Inflammatory macrophage (primary cell): Measurements from ENCODE around the gene DPH5.
"Not testable (repeated sequence)": the region's sequence is repeated elsewhere in the genome, so short reads cannot be mapped to it uniquely, and the experiment has no call there.

ENCODE experiments used
- DNase-seq, 2 donors: peaks; one replicate each; pipeline ENCODE4 v3.0.0-alpha.2; 2020 to 2022
- total RNA-seq, 18 experiments: gene quantifications; one replicate each; lab custom pipeline; 2026; ENCODE audit warnings: mixed read lengths in 6 of 18, inconsistent platforms in 2 of 18; lab: John Stamatoyannopoulos, UW

DPH5 gene, protein sequence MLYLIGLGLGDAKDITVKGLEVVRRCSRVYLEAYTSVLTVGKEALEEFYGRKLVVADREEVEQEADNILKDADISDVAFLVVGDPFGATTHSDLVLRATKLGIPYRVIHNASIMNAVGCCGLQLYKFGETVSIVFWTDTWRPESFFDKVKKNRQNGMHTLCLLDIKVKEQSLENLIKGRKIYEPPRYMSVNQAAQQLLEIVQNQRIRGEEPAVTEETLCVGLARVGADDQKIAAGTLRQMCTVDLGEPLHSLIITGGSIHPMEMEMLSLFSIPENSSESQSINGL
- total RNA-seq, result 0.92 to 16.1 (median 9.6) reads per million in 18 experiments

DNA sequence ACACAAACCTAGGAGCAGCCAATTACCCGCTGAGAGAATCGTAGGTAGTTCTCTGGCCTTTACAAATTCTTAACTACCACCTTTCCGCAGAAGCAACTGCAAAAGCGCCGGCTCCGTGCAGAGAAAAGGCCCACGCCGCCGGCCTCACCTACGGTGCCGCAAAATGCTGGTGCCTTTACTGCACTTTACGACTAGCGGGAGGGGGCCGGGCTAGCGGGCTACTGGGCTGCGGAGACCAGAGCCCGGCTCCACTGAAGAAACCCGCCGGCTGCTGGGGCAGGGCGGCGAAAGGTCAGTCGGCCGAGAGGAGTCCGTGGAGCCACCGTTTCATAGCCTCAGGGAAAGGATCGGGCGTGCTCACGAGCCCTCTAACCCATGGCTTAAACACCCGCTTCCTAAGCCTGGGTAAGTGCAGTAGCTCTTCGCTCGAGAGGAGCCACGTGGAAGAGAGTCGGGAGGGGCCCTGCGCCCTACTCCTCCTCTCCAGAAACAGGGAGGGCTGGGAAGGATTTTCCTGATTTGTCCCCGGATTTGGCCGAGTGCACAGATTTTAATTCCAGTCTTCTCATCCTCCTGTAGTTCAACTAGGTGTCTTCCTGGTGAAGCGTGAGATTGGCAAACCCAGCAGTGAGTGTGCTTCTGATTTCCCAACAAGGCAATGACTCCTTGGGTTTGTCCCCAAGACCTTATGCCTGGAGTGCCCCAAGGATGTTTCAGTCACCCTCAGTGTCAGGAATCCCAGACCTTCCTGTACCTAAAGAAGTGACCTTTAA lies at the start of gene DPH5:
DPH5 (minus strand) TSS at position 128 of the 773 bp plus-strand sequence. CDS start 341 bp downstream, outside the sequence.
- DNase-seq, result peak; percentile 85 to 89

DNA sequence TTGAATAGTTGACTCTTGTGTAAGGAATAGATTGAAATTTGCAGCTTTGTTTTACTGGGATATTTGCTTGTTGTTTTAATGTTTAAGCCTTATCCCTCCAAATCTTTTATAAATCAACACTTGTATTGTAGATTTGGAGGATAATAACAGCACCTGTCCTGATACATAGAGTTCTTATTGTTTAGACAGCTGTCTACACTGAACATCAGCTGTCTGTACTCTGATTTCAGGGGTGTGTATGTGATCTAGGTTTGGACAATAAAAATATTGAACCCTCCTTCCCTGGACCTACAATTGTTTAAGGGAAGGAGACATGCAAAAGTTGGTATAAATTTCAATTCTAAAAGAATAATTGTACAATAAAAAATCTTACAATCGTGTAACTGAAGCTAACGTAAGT lies 48.3 kb upstream of the DPH5 start:
- DNase-seq, result no peak

DNA sequence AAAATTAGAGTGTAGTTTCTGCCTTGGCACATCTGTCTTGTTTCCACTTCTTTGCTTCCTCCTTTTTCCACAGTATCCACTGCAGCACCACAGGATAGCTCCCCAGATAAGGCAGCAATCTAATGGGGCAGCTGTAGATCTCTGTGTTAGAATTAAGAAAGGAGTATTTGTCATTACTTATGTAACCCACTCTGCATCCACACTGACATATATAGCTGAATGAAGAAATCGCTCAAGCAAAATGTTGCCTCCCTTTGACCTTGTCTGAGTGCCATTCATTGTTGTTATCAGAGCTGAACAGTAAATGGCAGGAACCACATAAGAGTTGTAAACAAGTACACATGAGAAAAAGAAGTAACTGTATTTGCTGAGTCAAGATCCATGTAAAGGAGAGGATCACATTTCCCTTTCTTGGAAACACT lies 45.9 kb upstream of the DPH5 start:
- no peak for DNase-seq

DNA sequence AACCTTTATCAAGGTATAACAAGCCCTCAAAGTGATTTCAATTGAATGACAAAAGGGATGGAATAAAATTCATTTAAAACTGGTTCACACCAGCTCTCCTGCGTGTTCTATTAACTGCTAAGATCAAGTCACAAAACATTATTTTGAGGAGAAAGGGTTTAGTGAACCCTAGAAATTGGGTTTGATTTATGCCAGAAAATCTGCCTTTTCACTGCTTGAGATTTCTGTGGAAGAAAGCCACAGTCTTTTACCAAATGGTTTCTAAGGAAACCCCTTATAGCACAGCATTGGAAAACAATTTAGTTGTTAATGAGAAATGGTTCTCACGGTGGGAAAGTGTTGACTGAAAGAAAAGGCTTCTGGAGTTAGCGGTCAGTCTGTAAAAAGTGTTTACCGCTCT lies 43.6 kb upstream of the DPH5 start:
- DNase-seq, result no peak

DNA sequence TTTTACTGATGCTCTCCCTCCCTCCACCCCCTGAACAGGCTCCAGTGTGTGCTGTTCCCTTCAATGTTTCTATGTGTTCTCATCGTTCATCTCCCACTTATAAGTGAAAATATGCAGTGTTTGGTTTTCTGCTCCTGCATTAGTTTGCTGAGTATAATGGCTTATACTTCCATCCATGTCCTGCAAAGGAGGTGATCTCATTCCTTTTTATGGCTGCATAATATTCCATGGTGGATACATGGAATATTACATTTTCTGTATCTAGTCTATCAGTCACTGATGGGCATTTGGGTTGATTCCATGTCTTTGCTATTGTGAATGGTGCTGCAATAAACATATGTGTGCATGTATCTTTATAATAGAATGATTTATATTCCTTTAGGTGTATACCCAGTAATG lies 41.4 kb upstream of the DPH5 start:
- DNase-seq, result not testable (repeated sequence)

DNA sequence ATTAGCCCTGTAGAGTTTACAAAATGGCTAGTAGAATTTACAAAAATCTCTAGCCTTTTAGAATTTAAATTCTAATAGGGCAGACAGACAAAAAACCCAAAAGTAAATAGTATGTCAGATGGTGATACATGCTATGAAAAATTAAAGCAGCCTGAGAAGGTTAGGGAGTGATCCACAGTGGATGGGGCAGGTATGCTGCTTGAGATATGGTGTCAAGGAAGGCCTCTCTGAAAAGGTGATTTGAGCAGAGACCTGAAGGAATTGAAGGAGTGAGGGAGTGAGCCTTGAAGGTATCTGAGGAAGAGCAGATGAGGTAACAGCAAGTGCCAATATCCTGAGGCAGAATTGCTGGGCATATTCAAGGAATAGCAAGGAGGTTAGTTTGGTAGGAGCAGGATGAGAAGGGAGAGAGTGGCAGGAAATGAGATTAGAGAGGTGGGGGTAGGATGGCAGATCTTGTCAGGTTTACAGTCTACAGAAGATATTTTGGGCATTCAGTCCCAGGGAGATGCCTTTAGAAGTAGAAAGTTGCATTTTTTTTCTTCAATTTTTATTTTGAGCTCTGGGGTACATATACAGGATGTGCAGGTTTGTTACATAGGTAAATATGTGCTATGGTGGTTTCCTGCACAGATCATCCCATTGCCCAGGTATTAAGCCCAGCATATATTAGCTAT lies 40.8 kb upstream of the DPH5 start:
- no peak for DNase-seq

DNA sequence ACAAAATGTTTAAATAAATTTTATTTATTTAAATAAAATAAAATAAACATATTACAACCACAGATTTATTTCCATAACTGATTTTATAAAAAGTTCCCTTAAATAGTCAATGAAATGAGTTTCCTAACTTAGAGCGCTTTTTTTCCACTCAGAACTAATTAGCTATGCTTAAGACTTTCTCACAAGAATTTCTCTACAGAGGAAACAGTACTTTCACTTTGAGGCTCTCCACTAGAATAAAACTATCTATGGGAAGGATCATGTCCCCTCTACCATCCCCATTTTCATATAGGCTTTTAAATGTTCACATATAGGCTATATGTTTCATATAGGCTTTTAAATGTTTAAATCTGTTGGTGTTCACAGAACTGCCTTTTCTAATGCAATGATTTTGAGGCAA lies 40.0 kb upstream of the DPH5 start:
- DNase-seq, result no peak

DNA sequence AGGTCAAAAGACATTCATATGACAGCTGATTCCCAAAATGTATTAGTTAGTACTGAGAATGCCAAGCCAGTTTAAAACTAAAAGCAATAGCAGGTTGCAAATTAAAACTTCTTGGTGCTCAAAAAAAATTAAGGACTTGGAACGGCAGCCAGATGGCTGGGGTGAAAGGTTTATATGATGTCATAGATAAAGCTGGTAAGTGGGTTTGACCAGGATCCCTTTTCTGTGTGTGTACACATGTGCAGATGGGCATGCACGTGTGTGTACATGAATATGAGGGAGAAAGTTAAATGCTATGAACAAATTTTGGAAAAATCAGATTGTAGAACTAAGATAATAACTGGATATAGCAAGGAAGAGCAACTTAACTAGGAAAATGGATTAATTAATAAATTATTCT lies 39.1 kb upstream of the DPH5 start:
- DNase-seq, result no peak

DNA sequence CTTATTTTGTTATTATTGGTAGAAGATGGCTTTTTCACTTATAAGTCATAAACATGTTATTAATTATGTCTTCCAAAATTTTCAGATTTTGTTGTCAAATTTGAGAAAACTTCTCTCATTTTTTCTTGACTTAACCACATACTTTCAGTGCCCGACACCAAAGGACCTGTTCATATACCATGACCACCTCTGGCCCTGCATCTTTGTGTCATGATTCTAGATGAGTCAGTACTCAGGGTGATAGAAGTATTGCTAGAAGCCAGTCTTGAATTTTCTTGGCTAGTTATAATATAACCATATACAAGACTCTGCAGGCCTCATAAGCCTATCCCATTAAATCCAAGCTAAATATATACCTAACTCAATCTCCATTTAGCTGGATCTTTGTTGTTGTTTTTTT lies 35.4 kb upstream of the DPH5 start:
- no peak for DNase-seq

DNA sequence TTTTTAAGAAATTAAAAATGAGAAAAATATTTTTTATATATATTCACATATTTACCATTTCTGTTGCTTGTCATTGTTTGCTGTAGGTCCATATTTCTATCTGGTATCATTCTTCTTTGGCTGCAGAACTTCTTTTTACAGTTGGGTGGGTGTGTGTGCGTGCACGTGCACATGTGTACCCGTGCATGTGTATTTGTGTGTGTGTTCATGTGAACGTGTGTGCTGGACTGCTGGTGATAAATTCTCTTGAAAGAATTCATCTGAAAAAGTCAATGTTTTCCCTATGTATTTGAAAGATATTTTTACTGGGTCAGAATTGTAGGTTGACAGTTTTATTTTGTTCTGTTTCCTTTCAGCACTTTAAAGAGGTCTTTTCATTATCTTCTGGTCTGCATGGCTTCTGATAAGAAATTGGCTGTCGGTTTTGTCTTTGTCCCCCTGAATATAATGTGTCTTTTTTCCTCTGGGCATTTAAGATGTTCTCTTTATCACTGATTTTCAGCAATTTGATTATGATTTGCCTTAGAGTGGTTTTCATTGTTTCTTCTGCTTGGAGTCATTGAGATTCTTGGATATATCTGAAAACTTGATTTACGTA lies 34.5 kb upstream of the DPH5 start:
- DNase-seq, result no peak

DNA sequence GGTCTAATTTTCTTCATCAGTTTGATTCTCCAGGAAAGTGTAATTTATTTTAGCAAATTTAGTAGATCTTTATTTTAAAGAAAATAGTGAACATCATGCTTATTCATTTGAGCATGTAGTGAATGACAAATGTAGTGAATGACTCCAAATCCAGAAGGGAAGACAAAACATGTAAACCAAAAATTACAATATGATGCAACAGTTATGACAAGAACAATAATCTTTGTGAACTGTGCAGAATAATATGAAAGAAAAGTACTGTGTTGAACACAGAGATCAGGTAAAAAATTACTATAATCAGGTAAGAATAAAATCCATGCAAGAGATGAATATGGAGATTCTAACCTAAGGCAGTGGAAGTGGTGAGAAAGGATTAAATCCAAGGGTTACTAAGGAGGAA lies 30.0 kb upstream of the DPH5 start:
- no peak for DNase-seq

DNA sequence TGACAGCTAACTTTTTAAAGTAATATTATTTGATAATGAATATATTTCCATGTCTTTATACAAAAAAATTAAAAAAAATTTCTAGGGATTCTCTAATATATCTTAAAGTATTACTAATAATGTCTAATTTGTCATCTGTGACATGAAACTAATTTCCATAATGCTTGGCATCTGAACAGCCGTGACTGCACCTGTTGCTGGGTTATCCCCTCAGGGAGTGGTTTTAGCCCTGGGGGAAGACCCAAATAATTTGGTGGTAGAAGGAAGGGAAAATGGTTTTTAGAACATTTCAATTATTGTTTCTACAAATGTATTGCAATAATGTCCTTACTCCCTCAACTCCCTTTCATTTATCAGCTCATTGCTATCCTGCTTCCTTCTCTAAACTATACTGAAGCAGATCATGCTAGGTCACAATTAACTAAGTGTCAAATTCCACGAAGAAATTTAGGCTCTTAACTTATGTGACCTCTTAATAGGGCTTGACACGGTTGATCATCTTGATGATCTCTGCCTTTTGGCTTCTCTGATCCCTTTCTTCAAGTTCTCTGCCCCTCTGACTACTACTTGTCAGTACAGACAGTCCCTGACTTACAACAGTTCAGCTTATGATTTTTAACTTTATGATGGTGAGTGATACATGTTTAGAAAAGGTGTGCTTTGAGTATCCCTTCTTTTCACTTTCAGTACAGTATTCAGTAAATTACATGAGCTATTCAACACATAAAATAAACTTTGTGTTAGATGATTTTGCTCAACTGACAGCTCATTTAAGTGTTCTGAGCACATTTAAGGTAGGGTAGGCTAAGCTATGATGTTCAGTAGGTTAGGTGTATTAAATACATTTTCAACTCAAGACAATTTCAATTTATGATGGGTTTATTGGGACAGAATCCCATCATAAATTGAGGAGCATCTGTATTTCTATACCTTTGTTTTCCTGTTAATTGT lies 26.4 kb upstream of the DPH5 start:
- DNase-seq, result no peak

DNA sequence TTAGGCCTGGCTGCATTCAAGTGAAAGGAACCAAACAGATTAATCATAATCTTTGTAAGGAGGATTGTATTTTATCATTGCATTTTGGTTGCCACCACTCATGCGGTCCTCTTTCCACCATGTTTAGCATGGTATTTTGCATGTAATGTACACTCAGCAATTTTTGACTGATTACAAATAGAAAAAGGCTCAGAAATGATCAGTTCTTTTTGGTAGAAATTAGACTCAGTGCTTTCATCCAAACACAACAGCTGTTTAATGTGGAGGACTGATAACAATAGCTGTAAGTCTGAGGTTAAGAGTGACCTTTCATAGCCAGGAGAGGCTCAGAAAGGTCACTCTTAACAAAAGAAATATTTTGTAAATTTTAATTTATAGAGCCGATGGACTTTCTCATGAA lies 25.3 kb upstream of the DPH5 start:
- no peak for DNase-seq

DNA sequence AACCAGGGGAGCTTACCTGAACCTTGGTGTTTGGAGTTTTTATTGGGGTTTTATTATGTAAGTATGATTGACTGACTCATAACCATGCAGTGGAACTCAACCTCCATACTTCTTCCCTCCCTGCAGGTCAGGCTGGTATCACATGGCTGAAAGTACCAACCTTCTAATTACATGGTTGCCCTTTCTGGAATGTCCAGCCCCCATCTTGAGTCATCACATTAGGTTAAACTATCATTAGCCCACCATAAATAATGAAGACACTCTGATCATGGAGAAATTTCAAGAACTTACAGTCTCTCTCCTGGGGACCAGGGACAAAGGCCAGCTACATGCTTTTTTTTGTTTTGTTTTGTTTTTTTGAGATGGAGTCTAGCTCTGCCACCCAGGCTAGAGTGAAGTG lies 19.2 kb upstream of the DPH5 start:
- DNase-seq, result no peak

DNA sequence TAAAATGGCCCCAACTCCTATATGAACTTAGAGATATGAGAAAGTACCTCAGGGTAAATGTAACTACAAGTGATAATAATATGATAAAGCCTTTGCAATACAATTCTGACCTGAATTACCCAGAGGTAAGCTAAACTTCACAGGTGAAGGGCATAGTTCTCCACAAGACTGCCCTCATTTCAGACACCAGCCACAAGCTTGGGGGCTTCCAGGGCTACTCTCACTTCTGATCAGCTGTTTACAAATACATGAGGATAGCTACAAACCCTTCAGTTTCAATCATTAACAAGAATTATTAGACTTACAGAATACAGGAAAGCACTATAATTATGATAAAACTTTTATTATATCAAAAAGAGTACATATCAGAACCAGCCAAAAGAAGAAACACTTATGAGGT lies 18.7 kb upstream of the DPH5 start:
- no peak for DNase-seq

DNA sequence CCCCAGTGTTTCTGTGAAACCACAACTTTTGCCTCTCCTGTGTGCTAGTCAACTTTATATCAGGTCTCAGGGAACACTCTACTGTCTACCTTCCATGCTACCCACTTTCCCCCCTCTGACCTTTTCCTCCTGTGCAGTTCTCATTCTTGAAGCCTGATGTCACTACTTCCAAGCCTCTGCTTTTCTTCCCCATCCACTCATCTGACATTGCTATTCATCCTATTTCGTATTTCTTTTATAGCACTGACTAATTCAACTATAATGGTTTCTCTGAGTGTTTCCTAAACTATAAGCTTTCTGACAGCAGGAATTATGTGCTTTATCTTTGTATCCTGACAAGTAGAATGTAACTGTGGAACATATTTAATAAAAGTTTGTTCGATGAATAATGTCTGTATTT lies 18.2 kb upstream of the DPH5 start:
- DNase-seq, result no peak

DNA sequence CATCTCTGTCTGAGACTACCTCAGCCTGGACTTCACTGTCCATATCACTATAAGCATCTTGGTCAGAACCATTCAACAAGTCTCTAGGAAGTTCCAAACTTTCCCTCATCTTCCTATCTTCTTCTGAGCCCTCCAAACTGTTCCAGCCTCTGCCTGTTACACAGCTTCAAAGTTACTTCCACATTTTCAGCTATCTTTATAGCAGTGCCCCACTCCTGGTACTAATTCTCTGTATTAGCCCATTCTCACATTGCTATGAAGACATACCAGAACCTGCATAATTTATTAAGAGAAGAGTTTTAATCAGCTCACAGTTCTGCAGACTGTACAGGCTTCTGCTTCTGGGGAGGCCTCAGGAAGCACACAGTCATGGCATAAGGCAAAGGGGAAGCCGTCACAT lies 15.7 kb upstream of the DPH5 start:
- no peak for DNase-seq

DNA sequence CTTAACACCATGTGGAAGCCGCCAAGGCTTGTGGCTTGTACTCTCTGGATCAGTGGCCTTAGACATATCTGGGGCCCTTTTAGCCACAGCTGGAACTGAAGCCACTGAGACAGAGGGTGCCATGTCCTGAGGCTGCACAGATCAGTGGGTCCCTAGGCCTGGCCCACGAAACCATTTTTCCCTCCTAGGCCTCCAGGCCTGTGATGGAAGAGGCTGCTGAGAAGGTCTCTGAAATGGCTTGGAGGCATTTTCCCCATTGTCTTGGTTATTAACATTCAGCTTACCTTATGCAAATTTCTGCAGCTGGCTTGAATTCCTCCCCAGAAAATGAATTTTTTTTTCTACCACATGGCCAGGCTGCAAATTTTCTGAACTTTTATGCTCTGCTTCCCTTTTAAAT lies 15.1 kb upstream of the DPH5 start:
- no peak for DNase-seq

DNA sequence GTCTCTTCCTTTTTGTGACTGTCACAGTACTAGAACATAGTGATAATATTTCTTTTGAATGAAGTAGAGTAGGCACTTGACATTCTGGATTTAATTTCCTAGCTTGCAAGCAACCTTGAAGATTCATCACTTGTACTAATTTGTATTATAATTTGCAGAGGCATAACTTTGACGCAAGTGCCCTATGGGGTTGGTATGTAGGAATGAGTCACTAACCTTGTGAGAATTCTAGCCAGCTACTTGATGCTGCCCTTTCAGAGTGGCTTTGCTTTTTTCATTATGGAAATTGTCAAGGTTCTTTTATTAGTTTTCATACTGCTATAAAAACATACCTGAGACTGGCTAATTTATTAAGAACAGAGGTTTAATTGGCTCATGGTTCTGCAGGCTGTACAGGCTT lies 13.7 kb upstream of the DPH5 start:
- no peak for DNase-seq

DNA sequence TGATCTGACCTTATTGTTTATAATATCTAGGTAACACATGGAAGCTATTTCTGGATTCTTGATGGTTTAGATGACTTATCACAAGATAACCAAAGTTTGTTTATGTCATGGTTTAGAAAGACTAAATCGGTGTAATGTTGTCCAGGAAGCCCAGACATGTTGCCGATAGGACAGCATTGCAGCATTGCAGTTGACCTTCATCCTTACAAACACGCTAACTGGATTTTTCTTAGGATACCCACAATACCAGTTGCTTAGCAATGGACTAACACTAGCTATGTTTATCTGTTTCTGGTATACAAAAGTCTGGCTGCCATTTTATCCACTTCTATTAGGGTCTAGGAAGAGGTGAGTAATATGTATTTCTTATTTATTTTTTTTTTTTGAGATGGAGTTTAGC lies 11.7 kb upstream of the DPH5 start:
- DNase-seq, result no peak

DNA sequence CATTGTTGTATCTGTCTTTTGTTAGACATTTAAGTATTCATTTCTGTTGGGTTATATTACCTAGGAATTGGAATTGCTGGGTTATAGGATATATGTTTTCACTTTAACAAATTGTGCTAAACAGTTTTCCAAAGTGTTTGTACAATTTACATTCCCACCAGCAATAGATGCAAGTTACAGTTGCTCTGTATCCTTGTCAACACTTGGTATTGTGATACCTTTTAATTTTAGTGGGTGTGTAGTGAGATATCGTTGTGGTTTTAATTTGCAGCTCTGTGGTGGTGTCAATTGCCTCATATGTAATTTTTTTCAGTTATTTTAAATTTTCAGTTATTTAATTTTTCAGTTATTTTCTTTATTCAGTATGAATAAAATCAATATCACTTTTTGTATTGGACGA lies 7.4 kb upstream of the DPH5 start:
- no peak for DNase-seq

DNA sequence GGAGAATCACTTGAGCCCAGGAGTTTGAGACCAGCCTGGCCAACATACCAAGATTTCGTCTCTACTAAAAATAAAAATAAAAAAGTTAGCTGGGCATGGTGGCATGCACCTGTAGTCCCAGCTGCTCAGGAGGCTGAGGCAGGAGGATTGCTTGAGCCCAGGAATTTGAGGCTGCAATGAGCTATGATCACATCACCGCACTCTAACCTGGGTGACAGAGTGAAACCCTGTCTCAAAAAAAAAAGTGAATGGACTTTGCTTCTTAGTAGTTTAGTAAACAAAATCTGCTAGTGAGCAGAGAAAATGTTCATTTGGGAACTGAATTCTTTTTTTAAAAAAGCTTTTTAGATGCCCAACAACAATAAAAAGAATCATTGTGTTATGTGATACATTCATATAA lies 6.5 kb upstream of the DPH5 start:
- DNase-seq, result not testable (repeated sequence)
